Measurements from ENCODE around the gene WDR41.

DNA sequence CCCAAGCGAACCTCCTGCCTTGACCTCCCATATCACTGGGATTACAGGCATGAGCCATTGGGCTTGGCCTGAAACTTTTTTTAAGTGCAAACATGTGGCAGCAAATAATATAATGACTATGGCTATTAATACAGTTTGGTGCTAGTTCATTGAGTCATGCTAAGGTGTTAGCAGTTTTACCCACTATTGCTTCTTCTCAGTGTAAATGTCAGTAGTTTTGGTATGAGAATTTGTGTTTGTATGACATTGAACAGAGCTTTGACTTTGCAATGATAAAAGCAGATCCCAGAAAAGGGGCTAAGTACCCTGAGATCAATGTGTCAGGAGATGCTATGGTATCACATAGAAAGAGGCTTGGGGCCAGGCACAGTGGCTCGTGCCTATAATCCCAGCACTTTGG is 67.2 kb downstream of the WDR41 start:
- TF ChIP-seq TAF1 (IDR thresholded peaks at IDR 0.05; ENCODE audit: borderline replicate concordance, insufficient read depth, low read length) = no peak
- TF ChIP-seq POLR2AphosphoS5 (IDR thresholded peaks at IDR 0.05; ENCODE audit: low read depth, low read length) = no peak

Data from PFSK-1 (cell line).